ENCODE data around the gene SET.

GRCh38 chr9:128683340-128684064 is 5.5 kb upstream of the SET start:
- no peak for TF ChIP-seq CTCF (IDR thresholded peaks at IDR 0.05; ENCODE audit: low read depth, low read length)
- no peak for TF ChIP-seq EZH2phosphoT487 (IDR thresholded peaks at IDR 0.05; ENCODE audit: low read depth)

Data from OCI-LY3 (cell line).